Mammary epithelial cell (primary cell): ENCODE results near the gene CASKIN1.

Experiments
- CTCF ChIP-seq, 2 donors: IDR thresholded peaks in 1 of 2; conservative IDR thresholded peaks in 1 of 2; 2 replicates each; pipeline ENCODE4 v1.5.1; 2011 to 2012; ENCODE audit warnings: inconsistent platforms in 2 of 2, low read length in 2 of 2, mild to moderate bottlenecking in 2 of 2, control low read depth in 1 of 2, low read depth in 1 of 2; ENCODE audit not compliant: insufficient read depth in 1 of 2; ENCODE audit errors: extremely low read depth in 1 of 2
- EZH2 ChIP-seq: IDR thresholded peaks from 2 replicates; pipeline ENCODE4 v1.6.1; 2012; ENCODE audit warnings: low read length, inconsistent platforms, borderline replicate concordance

- no peak for TF ChIP-seq CTCF (conservative IDR thresholded peaks at IDR 0.05 in 1 of 2, IDR thresholded peaks at IDR 0.05 in 1 of 2; ENCODE audit: extremely low read depth in 1 of 2, insufficient read depth in 1 of 2, low read depth in 1 of 2, low read length in 2 of 2)
- no peak for TF ChIP-seq EZH2
Observed at GRCh38 chr16:2231016-2231931, 34.9 kb upstream of the CASKIN1 start.
